GM18907 (cell line): ENCODE results near the gene KRTAP10-10.
"Not testable (repeated sequence)": the region's sequence is repeated elsewhere in the genome, so short reads cannot be mapped to it uniquely, and the experiment has no call there.

Experiments used
- ATAC-seq: cut with Tn5 transposase; IDR thresholded peaks from one replicate; pipeline ENCODE4 v1.9.1; 2021; ENCODE audit warnings: mild to moderate bottlenecking, moderate library complexity; ENCODE audit not compliant: unreplicated experiment

KRTAP10-10 gene

DNA sequence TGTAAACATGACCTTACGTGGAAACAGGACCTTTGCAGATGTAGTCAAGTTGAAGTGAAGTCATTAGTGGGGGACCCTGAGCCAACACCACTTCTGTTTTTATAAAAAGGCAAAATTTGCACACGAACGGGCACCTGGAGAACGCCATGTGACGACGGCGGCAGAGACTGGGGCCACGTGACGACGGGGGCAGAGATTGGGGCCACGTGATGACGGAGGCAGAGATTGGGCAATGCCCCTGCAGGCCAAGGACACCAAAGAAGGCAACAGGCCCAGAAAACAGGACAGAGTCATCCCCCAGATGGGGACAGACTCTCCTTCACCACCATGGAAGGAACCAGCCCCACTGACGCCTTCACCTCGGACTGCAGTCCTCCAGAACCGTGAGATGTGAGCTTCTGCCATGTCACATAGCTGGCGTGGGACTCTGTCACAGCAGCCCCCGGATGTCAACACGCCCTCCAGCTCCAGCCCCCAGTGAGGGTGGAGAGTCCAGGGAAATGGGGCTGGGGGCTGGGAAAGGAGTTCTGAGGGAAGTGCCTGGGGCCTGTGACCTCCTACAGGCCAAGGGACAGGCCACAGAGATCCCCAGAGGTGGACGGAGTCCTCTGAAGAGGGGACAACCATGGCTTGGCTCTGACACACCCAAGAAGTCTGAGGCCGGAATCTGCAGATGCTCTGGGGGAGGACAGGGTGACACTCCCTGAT is 13.3 kb downstream of the KRTAP10-10 start:
- ATAC-seq, result no peak

DNA sequence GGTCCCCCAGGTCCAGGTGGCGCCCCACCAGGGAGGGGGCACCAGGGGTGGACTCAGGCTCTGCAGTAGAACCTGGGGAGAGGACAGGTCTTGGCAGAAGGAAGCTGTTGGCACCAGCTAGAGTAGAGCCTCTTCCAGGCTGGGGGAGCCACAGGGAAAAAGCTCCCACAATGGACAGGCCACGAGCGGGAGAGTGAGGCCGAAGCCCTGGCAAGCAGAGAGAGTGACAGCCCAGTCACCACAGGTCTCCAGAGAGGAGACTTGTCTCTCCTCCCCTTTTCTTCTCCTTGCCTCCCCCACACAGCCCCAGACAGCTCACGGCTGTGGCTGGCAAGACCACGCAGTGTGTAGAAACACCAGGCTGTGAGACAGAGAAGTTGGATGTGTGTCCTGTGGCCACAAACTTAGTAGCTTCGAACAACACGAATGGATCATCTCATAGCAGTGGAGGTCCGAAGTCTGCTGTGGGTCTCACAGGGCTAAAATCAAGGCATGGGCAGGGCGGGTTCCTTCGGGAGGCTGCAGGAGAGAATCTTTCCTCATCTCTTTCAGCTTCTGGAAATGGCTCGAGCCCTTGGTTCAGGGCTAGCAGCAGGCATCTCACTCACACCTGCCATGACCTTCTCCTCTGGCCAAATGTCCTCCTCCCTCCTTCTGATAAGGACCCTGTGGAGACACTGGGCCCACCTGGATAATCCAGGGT is 14.0 kb downstream of the KRTAP10-10 start:
- no peak for ATAC-seq

DNA sequence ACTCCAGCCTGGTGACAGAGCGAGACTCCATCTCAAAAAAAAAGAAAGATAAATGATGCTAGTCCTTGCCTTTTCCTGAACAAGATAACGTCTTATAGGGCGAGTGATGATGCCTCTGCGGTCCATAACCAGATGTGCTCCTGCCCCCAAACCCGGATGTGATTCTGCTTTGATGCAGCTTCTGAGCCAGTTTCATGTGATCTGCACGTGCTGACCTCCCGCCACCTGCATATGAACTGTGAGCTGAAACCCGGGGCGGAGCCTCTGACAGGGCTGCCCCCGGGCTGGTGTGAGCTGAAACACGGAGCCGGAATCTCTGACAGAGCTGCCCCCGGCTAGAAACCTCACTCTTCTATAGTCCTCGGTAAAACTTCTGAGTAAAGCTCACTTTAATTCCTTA is 16.0 kb downstream of the KRTAP10-10 start:
- ATAC-seq, result no peak

DNA sequence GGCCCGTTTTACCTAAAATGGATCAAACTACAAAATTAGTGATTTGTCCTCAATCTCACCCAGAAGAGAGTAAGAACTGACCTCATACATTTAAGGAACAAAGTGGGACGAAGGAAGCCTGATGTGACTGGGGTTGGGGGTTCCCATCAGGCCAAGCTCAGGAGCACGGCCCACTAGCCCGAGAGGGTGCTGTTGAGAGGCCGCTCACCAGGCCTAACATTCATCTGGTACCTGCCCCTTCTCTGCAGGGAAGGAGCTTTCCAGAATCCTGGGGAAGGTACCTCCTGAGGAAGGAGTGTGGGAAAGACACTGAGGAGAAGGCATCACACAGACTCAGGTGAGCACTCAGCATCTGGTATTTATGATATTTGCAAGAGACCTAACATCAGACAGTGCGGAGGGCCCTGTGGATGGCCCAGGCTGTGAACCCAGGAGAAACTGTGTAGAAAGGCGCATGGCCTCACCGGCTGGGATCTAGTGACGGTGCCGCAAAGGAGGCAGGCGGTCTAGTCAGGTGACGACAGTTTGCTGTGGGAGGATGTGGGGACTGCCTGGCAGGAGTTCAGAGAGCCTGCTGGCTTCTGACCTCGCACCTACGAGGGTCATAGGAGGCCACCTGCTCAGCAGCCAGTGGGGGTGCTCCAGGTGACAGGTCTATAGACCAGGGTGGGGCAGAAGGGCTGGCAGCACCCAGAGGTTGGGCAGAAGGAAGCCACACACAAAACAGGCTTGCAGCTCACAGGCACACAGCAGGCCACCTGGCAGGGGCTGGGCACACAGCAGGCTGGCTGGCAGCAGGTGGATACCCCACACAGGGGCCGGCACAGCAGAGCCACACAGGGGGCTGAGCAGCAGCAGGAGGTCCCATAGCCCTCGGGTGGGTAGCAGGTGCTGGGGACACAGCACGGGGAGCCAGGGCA is 16.8 kb downstream of the KRTAP10-10 start:
- no peak for ATAC-seq

DNA sequence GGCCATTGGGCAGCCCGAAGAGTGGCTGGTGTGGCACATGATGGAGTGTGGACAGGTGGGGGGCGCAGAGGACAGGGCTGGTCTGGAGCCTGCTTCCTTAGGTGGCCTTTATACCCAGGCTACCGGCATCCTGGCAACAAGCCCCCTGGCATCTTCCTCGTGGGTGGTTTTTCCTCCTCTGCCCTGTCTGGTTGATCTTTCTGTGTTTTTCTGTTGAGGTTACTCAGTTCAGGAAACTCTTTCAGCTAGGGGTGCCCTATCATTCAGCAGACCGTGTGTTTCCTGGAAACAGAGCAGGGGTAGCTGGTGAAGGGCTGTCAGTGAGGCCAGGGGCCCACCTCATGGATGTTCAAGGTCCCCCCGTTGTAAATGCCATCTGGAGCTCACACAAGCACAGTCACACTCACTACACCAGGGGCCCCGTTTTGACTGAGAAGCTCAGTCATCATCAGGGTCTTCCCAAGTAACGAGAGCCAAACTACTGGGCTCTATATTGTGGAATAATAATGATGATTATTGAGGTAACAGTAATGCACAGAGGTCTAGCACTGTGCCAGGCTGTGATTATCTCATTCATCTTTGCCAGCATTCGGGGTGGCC is 17.5 kb downstream of the KRTAP10-10 start, which contains the start of gene KRTAP12-4:
Gene KRTAP12-4 (minus strand): TSS at position 84 of the 600 bp plus-strand sequence. CDS start 45 bp downstream, at position 39.
- no peak for ATAC-seq

DNA sequence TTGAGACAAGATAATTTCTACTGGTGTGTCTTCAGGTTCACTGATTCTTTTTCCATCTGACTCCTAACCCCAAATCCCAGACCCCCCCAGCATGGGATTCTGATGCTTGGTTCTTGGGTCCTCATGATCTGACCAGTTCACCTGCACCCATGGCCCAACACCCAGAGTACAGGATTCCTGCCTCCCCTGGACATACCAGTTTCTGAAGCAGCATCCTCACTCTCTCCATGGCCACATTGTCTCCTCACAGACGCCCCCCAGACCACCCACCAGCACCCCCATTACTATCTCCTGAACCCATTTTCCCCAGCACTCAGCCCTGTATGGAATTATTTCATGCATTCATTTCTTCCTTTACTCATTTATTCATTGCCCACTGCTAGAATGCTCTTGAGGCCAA is 19.7 kb downstream of the KRTAP10-10 start:
- ATAC-seq, result no peak

DNA sequence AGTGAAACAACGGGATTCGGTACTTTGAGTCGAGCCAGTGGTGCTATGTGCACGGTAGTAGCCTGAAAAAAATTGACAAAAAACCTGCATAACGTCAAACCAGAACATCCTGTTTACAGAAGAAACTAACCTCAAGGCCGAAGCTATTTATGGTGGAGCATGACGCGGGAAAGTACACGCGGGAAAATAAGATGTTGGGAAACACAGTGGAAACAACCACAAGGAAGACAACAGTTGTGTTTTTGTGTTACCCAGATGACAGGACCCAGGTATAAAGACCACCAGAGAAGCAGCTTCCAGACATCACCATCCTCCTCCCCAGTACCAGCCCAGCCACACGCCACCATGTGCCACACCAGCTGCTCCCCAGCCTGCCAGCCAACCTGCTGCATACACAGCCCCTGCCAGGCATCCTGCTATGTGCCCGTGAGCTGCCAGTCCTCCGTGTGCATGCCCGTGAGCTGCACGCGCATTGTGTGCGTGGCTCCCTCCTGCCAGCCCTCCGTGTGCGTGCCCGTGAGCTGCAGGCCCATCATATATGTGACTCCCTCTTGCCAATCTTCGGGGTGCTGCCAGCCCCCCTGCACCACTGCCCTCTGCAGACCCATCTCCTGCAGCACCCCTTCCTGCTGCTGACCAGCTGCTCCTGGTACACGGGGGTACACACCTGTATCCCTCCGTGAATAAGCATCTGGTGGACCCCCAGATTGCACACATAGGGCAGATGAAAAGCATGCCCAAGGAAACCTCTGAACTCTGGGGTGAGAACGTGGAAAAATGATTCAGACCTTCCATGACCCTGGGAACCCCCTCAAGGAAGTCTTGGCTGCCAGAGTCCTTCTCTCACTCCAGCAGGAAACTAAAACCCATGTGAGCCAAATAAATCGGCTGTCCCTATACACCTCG is 20.7 kb downstream of the KRTAP10-10 start, which contains the start of gene KRTAP12-3:
Gene KRTAP12-3 (plus strand): TSS at position 298 of the 906 bp plus-strand sequence. CDS start 48 bp downstream, at position 346.
- no peak for ATAC-seq

DNA sequence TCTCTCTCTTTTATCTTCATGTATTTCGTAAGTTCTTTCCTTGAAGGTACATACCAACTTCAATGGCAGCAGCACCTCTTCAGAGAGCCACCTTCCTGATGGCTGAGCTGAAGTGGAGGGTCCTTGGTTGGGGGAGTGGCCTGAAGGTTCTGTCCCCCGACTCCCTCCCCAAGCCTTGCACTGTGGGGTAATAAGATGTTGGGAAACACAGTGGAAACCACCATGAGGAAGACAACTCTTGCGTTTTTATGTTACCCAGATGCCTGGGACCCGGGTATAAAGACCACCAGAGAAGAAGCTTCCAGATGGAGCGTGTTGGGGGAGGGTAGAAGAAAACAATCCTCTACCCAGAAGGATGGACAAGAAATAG is 21.4 kb downstream of the KRTAP10-10 start:
- no peak for ATAC-seq

DNA sequence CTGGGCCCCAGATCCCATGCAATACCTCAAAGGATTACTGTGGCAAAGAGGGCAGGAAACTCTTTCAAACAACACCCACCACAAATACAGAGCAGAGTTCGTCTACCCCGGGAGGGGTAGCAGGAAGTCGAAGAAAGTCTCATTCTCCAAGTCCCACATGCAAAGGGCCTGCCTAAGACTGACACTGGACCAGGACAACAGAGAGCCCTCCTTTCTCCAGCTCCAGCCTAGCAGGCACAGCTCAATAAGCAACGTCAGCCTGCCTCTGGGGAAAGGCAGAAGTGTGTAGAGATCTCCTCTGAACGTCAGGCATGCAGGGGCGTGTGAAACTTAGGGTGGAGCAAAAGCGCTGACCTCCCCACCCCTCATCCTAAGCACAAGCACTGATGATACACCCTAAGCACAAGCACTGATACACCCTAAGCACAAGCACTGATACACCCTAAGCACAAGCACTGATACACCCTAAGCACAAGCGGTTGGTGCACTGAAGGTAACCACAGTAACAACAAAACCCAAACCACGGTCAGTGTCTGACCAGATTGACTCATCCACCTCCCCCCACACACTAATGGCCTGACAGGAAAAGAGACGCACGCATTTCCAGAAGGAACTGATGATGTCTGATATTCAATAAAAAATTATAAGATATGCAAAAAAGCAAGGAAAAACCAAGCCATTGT is 21.9 kb downstream of the KRTAP10-10 start:
- ATAC-seq, result no peak

DNA sequence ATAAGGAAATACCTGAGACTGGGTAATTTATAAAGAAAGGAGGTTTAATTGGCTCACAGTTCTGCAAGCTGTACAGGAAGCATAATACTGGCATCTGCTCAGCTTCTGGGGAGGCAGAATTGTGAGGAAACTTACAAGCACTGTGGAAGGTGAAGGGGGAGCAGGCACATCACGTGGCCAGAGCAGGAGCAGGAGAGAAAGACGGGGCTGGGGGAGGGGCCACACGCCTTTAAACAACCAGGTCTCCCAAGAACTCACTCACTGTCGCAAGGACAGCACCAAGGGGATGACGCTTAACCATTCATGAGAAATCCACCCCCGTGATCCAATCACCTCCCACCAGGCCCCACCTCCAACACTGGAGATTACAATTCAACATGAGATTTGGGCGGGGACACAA is 24.4 kb downstream of the KRTAP10-10 start:
- ATAC-seq, result not testable (repeated sequence)

DNA sequence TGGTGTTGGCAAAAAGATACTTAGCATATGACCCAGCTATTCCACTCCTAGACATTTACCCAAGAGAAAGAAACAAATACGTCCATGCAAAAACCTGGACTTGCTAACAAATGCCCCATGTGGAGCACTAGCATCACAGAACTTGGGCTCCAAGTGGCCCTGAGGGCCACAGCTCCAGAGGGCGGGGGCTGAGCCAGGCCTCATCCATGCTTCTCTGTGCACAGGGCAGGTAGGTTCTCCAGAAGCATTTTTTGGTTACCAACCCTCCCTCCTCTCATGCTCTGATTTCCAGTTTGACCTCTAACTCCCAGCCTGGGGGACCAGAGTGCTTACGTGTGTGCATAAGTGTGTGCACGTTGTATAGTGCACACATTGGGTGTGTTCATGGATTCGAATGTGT is 27.5 kb downstream of the KRTAP10-10 start:
- ATAC-seq, result no peak

DNA sequence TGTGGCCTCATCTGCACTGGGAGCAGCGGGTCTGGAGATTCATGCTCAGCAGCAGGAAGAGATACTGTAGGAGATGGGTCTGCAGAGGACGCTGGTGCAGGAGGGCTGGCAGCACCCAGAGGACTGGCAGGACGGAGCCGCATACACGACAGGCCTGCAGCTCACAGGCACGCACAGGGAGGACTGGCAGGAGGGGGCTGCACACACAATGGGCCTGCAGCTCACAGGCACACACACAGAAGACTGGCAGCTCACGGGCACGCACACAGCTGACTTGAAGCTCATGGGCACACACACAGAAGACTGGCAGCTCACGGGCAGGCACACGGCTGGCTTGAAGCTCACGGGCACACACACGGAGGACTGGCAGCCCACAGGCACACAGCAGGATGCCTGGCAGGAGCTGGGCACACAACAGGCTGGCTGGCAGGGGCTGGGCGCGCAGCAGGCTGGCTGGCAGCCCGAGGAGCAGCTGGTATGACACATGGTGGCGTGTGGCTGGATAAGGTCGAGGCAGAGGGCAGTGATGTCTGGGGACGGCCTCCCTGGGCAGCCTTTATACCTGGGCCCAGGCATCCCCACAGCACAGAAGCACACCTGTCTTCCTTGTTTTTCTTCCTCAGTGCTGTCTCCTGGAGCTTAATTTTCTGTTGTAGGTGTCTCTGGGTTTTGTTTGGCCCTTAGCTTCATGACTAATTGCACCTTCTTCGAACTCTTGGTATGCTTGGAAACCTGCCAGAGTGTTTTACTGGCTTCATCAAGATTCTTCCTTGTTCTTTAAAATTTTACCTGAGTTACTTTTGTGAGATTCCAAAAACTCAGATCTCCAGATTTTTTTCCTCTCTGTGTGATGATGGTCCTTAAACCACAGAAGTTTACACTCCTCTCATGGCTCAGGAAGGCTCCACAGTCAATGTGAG is 29.5 kb downstream of the KRTAP10-10 start, which contains the start of gene KRTAP12-2:
Gene KRTAP12-2 (minus strand): TSS at position 527 of the 920 bp plus-strand sequence. CDS start 41 bp downstream, at position 486.
- ATAC-seq, result no peak

DNA sequence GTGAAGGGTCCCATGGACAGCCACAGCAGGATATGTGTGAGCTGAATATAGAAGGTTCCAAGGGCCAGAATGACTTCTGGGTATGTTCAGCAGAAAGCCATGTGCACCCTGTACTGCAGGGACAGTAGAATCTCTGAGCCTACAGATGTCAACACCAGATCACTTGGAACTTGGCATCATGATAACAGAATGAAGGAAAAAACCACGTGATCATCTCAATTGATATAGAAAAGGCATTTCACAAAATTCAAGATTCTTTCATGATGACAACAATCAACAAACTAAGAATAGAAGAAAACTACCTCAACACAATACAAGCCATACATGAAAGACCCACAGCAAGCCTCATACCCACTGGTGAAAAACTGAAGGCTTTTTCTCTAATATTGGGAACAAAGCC is 30.5 kb downstream of the KRTAP10-10 start:
- ATAC-seq, result no peak

DNA sequence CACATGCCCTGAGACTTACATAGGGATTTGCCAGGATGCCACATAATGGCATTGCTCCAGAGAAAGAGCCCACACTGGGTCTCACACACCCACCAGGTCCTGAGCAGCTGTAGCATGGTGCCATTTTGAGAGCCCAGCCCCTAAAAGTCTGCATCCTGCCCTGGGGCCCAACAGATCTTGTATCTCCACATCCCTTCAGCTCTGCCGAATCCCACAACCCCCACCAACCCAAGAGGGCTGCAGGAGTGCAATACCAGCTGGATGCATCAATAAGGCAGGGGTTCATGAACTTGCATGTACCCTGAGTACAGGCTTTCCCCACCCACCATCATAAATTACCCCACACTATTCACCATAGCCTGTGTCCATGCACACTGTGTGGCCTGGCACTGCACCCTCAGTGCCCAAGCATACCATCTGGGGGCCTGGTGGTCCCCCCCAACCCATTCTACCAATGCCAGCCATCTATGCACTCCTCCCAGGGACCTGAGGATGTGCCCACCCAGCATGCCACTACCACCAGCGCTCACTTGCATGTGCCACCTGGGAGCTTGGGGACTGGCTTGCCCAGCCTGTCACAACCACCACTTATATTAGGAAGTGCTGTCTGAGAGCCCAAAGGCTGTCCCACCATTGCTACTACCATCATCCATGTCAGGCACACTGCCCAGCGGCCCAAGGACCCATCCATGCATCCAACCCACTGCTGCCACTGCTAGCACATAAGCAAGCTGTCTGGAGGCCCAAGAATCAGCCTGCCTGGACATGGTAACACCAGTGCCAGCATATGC is 33.7 kb downstream of the KRTAP10-10 start:
- no peak for ATAC-seq

DNA sequence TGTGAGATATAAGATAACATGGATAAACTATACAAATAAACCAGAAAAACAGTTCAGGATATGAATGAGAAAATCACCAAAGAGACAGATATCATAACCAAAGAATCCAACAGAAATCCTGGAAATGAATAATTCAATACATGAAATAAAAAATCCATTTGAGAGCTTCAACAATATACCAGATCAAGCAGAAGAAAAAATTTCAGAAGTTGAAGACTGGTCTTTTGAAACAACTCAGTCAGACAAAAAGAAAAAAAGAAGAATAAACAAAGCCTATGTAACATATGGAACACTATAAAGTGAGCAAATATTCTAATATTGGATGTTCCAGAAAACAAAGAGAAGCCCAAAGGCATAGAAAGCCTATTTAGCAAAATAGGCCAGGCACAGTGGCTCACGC is 34.8 kb downstream of the KRTAP10-10 start:
- ATAC-seq, result no peak

DNA sequence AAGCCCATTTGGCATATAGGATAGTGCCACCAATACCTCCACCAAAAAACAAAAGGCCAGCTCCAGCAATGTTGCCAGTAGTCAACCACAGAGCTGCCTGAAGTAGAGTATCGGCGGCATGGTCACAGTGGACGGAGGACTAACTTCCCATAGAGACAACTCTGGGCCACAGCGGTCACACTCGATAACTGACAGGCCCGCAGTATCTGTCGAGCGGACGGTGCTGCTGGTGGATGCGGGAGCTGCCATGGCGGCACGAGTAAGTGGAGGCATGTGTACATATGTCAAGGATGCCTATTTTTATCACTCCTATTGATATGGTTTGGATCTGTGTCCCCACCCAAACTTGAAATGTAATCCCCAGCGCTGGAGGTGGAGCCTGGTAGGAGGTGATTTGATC is 40.7 kb downstream of the KRTAP10-10 start:
- no peak for ATAC-seq

DNA sequence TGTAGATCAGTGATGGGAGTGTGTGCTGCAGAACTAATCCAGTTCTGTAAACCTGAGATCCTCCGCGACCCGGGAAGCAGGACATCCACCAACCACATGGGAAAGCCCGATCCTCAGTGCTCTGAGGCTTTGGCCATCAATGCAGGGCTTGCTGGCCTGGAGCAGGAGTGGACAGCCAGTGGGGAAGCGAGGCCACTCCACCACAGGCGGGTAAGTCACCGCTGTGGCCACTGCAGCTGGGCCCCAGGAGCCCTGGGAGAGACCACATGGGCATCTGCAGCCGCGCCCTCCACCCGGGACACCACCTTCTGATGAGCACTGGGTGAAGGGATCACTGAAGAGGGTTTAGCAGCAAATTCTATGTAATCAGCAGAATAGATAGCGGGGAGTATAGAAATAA is 44.0 kb downstream of the KRTAP10-10 start:
- no peak for ATAC-seq
